HG03135 (cell line): Measurements from ENCODE around the gene CAMKMT.

ENCODE experiments used
- ATAC-seq: cut with Tn5 transposase; IDR thresholded peaks from one replicate; pipeline ENCODE4 v1.9.1; 2021; ENCODE audit warnings: mild to moderate bottlenecking, moderate library complexity; ENCODE audit not compliant: unreplicated experiment

Gene CAMKMT

DNA sequence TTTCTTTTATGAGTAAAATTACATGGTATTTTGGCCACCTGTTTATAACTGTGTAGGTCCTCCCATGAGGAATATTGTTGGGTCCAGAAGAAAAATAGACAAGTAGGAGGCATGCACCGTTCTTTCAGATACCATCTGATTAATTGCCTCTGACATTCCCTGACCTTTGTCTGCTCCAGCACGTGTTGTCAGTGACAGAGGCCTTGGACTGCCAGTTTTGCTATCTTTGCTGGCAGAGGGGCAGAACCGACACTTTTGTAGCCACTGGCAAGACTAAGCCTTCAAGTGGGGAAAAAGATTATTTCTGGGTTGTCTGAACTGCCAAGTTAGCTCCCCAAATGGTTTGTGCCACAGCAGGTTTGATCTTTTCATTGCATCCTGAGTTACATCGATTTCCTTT lies 276.9 kb downstream of the CAMKMT start:
- no peak for ATAC-seq

DNA sequence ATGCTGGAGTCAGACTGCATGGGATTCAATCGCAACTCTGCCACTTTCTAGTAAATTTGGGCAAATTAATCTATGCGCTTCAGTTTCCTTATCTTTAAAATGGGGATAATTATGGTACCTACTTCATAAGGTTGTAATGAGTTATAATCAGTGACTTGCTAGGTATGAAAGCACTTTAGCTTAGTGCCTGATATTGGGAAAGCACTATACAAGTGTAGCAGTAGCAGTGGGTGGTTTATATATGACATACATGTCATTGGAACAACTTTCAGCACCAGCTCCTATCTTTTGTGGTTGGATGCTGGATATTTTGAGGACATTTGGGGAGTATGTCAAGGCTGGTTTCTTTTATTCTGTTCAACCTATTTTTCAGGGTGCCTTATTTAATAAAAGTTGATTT lies 277.7 kb downstream of the CAMKMT start:
- ATAC-seq: no peak

DNA sequence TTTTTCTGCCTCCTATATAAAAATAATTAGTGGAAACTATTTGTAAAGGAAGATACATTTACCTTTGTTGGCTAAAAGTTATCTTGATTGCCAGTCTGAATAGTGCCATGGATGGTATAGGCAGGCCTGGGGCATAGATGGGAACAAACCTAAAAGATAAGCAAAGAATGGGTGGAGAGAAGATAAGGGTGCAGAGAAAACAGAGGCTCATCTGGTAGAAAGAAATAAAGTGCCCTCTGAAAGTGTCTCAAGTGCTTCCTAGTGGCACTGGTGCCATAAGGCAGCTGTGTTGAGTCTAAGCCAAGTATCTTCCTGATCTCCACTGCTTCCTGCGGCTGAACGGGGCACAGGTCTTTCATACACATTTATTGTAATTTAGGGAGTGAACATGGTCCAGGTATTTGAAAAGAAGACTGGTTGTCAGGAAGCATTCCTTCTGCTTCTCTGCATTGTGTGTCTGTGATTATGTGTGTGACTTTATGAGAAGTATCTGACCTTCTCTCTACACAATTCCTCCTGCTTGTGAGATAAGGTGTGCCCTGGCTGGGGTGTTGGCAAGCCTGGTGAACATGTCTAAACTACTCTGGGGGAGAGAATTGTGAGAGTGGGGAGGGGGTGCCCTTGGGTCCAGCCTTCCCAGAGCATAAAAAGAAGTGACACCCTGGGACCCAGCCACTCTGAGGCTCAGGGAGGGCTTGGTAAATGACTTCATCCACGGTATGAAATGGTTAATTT lies 280.5 kb downstream of the CAMKMT start:
- no peak for ATAC-seq

DNA sequence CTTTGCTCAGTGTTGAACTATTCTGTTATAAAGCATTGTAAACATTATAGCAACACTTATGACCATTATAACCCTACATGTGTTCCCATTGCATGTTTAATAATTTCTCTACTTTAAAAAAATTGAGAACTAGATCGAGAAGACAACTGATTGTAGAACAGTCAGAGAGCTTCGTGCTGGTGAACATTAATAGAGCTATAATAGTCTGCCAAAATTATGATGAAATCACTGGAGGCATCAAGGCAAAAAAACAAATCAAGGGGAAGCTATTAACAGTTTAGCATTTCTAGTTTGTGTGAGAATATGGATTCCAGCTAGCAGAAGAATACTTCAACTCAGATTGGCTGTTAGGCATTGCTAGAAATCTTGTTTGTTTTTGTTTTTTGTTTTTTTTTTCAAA lies 284.2 kb downstream of the CAMKMT start:
- no peak for ATAC-seq

DNA sequence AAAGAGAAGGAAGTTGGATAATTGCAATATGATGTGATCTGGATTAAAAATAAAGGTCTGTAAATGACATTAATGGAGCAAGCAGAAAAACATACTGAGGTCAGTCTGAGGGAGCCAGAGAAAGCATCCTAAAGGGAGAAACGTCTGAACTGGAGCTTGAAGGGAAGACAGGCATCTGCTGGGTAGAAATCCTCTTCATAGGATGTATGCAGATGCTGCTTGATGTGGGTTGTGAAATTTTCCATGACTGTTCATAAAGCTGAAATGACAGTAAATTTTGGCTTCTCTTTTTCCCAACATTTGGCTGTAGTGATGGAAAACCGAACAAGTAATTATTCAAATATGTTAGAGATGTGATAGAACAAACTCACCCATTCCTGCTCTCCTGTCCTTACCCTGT lies 287.6 kb downstream of the CAMKMT start:
- no peak for ATAC-seq

DNA sequence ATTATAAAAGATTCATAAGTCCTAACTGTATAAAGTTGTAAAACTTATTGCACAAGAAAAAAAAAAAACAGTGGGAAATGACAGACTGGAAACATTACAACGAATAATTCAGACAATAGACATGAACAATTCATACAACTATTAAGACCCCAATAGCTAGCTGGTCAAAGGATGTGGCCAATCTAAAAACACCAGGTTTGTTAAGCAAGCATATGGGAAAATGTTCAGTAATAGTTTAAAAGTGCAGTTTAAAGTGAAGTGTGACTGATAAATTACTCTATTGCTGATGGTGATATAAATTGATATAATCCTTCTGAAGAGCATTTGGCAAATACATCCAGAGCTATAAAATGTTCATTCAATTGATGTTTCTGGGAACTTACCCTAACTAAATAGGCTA lies 289.0 kb downstream of the CAMKMT start:
- no peak for ATAC-seq

DNA sequence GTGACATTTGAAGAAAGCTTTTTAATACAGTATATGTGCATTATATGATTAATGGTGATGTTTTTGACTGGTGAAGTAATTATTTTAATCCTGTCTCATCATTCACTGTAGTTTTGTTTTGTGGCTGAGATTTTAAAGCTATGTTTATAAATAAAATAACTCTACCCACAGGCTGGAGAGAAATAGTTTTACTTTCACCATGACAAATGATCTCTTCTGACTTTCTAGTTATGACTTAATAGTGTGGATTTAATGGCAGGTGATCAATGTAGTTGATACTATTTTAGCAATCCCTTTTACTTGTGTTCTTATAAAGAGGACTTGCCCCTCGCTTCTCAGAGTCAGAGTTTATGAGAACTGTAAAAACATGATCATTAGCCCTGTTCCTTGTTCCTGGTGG lies 290.2 kb downstream of the CAMKMT start:
- ATAC-seq: no peak

DNA sequence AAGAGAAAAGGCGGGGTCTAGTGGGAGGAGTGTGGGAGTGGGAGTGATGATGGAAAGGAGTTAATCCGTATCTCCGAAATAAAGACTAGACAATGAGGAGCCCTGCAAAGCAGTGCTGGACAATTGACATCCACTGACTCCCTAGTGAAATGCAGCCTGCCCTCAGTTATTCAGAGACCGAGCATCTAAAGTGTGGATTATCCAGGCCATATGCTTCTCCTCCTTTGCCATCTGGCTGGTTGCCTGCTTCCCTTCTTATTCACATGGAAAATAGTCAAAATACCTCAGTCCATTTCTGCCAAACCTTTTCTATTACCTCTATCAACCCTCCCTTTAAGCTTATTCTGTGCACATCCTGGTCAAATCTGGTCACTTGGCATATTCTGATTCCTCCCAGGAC lies 291.0 kb downstream of the CAMKMT start:
- no peak for ATAC-seq

DNA sequence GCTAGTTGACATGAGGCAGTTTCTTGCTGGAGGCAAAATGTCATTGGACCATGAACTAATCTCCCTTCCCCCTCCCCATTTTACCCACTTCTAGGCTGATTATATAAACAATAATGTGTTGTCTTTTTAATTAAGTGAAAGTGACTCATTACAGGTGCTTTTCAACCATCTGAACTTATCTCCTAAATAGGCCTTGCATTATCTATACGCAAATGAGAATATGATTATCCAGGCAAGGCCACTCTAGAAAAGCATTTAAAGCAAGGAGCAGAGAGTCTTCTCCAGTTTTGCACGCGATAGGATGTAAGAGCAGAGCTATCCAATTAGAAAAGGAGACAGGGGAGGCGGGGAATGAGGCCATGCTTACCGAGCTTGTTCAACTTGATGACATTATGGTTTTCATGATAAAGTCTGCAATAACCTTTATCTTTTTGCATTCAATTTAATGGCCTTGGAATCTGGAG lies 293.7 kb downstream of the CAMKMT start:
- no peak for ATAC-seq

DNA sequence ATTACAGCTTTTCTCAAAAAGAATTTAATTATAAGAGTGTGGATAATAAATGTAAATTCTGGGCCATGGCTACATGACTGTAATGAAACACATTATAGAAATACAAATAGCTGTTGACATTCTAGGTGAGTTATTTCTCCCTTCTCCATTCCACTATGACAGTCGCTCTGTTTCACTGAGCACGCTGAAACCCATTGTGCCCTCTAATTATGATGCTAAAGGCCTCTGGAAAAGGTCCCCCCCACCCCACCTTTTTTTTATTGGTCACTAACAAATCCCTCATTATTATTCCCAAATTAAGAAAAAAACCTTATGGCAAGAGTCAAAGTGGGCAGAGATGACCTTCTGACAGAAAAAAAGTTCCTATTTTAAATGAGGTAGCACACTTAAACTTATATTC lies 294.7 kb downstream of the CAMKMT start:
- no peak for ATAC-seq

DNA sequence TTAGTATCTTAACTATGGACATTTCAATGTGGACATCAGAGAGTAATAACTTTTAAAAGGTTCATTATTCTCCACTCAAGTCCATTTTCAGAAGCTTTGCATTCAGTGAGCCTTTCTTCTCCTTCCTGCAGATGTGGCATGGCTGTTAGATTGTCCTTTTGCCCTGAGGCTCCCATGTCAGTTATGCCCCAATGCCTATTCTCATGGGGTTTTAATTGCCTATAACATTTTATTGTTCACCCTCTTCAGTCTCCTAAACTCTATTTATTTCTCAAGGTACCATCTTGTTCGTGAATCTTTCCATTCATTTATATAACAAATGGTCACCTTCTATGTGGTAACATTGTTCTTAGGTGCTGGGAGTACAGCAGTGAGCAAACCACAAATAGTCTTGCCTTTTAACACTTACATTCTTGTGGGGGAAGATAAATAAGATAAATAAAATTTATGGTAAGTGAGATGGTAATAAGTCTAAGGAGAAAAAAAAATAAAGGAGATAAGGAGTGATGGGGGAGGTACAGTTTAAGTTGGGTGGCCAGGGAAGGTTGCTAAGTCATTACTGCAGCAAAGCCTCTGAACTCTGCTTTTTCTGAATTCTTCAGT lies 301.8 kb downstream of the CAMKMT start:
- ATAC-seq: no peak

DNA sequence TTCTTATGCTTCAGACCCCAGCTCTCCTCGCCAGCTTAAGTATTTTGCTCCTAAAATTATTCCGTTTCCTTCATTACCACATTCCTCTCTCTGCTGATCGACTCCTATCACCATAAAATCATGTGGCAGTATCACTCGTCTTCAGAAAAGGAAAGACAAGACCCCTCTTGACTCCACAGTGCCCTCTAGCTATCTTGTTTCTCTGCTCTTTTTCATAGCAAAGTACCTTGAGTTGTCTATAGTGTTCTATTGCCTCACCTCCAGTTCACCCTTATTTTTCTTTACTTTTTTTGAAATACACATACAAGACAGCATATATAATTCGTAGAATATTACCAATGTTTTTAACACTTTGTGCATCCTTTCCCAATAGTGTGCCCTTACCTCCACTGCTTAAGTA lies 306.6 kb downstream of the CAMKMT start:
- ATAC-seq: no peak

DNA sequence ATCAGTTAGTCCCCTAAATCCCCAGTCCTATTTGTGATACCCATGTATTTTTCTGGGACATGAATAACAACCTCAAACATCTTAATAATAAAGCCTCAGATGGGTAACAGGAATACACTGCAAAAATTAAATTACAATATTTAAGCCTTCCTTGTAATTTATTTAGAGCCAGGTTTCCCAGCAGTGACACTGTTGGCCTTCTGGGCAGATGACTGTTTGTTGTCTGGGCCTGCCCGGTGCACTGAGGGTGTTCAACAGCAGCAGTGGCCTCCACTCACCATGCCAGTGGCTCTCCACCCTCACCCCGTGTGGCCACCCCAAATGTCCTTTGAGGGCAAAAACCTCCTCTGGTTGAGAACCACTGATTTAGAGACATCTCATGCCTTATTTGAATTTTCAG lies 309.5 kb downstream of the CAMKMT start:
- no peak for ATAC-seq

DNA sequence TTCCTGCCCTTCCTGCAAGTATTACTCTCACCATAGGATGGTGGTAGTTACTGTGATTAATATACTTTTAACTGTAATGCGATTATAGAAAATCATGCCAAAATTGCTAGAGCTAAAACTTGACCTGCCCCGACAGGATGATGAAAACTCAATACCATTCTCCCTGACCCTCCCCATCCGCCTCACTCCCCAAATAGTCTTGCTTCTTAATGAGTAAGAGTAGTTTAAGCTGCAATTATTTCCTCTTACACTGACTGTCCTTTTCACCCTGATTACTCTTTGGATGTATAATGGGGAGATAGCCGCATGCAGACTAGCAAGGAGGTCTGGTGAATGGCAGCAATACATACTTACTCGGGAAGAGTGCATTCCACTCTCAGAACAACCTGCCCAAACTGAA lies 310.2 kb downstream of the CAMKMT start:
- ATAC-seq: no peak

DNA sequence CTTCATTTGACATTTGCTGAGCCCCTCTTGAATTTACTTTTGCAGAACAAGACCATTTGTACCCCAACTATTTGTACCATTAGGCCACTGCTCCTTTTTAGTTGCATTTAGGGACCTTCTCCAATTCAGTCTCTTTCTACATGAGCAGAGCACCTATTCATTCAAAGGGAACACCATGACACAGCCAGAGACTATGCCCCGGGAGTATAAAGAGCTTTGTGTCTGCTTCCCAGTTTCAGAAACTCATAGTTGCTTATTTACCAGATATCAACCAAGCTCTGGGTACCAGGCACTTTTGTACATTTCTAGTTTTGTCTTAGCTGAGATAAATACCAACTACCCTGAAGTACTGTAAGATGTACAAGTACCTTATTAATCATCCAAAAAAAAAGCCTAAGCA lies 310.7 kb downstream of the CAMKMT start:
- ATAC-seq: no peak

DNA sequence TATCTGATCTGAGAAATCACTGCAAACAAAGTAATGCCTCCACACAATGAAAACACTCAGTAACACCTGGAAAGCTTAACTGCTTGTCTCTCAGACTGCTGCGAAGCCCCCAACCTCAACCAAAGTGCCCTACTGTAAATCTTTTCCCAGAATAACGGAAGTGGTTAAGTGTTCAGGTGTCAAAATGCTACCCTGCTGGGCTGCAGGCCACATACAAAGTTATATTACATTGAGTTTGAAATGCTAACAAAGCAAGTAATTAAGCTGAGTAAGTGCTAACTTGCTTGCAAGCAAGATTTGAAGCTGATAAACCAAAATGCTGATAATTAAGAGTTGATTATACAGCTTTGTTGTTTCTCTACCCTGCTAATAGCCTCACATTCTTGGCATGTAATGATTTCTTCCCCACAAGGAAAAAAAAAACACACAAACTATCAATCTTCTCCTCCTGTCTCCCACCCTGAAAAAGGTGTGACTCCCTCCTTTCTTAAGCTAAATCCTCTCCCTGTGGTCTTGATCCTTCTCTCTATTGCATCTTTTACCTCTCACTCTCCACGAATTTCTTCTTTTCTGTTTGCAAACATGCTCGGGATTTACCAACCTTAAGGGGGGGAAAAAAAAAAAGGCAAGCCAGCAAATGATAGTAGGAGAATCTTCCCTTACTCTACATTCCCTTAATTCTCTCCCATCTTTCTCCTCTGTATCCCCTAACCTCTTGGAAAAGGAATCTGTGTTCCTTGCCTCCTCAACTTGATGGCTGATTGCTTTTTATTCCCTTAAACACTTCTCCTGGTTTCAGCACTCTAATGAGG lies 312.9 kb downstream of the CAMKMT start:
- ATAC-seq: no peak

DNA sequence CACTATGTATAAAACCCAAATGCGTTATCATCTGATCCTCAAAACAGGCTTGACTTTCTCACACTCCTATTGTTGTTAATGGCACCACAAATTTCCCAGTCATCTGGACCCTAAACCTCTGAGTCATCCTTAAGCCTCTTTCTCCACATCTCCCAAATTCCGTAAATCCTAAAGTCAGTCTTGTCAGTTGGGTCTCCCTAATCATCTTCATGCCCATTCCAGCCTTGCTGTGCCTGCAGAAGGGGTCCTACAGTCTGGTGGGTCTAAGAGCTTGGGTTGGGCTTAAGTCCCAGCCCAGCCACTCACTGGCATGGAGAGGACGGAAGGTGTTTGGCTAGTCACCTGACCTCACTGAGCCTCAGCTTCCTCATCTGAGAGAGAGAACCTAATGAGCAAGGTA lies 314.6 kb downstream of the CAMKMT start:
- no peak for ATAC-seq

DNA sequence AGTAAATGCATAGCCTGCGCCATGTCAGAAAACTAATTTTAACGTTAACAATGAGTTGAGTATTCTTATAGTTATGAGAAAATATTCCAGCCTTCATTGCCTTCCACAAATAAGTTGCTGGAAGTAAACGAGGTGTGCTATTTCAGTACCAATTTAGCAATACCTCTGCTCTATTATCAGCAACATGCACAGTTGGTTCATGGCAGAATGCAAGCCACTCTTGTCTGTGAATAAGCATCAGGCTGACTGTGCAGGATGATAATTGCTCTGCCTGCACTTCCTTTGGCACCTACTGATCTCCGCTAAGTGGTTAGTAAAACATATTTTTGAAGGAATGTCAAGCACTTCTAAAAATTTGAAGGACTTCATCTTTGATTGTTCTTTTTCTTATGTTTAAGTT lies 317.8 kb downstream of the CAMKMT start:
- ATAC-seq: no peak

DNA sequence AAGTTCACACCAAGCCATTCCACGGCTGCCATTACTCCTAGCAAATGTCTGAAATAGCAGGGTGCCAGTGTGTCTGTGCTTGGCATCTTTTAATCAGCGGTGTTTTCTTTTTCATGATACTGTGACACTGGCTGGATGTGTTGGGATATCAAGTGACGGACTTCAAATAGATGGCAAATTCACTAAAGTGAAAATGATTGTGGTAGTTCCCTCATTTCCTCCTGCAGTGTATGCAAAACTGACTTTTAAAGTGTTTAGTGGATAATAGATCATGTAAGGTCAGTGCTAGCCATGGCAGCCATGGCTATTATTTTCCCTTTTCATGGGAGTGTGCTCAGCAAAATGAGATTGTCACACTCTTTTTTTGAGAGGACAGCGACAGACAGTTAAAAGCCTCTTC lies 318.2 kb downstream of the CAMKMT start:
- no peak for ATAC-seq

DNA sequence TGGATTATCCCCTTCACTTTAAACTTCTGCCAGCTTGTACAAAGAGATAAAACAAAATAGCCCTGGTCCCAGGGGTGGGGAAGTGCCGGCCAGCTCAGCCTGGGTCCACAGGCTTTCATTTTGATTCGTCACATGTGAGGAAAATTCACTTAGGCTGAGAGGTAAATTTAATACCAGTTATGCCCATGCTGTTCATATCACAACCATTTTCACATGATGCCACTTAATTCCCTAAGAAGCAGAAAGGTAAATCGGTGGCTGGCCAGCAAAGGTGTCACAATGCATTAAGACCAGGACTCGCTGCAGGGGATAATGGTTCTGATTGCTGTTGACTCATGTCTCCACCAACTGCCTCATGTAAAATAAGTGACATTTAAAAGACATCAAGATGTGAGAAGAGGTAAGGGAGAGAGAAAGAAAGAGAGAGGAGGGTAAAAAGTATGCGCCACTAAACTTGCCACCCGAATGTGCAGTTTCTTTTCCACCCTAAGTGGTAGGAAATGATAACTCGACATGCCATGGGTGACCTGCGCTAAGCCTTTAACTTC lies 318.8 kb downstream of the CAMKMT start:
- ATAC-seq: no peak

DNA sequence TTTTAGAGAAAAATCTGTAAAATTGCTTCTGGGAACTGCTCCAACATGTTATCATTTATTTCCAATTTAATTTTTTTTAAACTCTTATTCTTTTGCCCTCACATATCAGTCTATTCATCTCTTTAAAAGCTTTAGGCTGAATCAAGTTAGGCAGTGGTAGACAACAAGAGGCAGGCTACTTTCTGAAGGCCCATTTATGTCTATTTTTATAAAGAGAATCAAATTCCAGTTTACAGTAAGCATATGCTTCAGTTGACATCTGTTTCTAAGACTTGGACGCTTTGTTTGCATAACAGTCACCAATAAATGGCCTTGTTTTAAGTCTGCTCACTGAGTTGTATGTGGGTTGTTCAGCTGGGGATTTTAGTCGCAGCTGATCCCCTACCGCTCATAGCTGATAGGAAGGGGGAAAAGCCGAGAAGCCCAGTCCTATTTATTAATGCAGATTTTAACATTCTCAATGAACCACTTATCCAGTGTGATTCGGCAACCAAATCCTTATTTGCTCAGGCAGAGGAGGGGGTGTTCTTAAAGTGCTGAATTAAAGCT lies 319.3 kb downstream of the CAMKMT start:
- ATAC-seq: no peak
